Measurements from ENCODE around the gene TRPV6.

TRPV6 gene

GRCh38 chr7:142885311-142886230 lies at the start of gene TRPV6:
TSS of gene TRPV6 (minus strand) at chr7:142885745.
- no peak for DNase-seq (ENCODE audit: low spot score)

- no peak for DNase-seq (ENCODE audit: low spot score)
Measured at GRCh38 chr7:142934056-142934455, 48.5 kb upstream of the TRPV6 start.

DNA sequence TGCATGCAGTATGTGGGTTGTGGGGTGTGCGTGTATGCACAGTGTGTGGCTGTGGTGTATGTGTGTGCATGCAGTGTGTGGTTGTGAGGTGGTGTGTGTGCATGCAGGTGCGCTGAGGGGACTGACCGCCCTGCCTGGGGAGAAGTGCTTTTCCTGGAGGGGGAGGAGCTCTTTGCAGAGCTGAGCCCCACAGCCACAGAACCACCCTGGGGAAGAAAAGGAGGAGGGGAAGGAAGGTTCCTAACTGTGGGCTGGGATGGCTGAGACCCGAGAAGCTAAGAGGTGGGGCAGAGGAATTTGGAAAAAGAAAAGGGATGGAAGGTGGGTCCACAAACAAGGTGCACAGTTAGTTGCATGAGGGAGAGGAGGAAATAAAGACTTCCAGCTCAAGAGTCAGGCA lies 48.1 kb upstream of the TRPV6 start, which contains the start of gene TRPV5:
Gene TRPV5 (minus strand): TSS at position 123 of the 400 bp plus-strand sequence. CDS start 287 bp downstream, outside the sequence.
- DNase-seq (ENCODE audit: low spot score), result no peak

GRCh38 chr7:142933092-142933475 lies 47.5 kb upstream of the TRPV6 start:
- DNase-seq (ENCODE audit: low spot score), result no peak

GRCh38 chr7:142932386-142933091 lies 47.0 kb upstream of the TRPV6 start:
- DNase-seq (ENCODE audit: low spot score), result no peak

DNA sequence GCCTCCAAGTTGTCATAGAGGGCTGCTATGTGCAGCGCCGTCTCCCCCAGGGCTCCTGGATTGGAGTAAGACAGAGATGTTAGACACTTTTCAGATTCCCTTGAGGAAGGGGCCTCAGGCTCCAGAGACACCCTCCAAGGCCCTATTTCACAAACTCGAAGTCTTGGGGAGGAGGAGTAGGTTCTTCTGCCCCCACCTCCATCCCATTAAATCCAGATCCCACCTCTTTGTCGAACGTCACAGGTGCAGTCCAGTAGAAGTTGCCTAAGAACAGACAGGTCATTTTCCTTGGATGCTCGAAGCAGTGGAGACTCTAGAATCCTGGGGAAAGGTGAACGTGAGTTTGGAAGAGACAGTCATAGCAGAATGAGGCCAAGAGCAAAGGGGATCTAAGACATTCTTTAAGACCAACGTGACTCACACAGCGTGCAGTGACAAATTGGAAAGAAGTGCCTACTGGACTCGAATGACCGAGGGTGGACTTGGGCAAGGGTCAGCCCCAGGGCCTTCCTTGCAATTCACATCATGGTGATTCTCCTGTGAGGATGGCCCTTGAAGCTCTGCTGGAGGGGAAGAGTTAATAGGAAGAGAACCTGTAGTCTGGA lies 44.7 kb upstream of the TRPV6 start:
- no peak for DNase-seq (ENCODE audit: low spot score)

DNA sequence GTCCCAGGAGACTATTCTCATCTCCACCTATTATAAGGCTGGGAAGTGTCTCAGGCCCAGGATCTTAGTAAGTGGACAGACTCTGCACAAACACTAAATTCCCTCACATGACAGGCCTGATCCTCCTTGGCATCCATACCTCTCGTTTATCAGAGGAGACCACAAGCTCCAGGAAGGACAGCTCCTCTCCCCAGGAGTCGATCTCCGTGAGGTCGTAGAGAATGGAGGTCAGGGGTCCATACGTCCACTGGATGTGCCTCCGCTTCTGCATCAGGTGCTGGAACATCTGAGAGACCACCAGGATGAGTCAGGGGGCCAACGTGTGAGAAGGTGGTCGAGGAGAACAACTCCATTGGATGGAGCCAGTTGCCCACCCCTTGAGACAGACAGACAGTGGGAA lies 42.4 kb upstream of the TRPV6 start:
- no peak for DNase-seq (ENCODE audit: low spot score)

- DNase-seq (ENCODE audit: low spot score), result peak; percentile 50
Measured at GRCh38 chr7:142927085-142927745, 41.7 kb upstream of the TRPV6 start.

DNA sequence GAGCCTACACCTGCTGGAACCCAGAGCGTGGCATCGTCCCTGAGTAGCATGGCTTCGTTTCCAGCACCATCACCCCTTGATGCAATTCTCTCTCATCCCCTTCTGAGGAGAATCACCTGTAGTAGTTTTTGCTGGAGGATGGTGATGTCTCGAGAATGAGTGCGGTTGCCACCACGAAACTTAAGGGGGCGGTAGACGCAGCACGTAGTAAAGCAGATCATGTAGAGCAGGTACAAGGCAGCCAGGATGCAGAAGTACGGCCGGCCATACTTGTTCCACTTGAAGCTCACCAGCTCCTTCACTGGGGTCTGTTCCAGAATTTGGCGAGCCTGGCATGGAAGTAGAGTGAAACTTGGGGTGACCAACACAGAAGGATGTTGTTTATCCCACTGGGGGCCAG lies 39.9 kb upstream of the TRPV6 start:
- DNase-seq (ENCODE audit: low spot score), result no peak

DNA sequence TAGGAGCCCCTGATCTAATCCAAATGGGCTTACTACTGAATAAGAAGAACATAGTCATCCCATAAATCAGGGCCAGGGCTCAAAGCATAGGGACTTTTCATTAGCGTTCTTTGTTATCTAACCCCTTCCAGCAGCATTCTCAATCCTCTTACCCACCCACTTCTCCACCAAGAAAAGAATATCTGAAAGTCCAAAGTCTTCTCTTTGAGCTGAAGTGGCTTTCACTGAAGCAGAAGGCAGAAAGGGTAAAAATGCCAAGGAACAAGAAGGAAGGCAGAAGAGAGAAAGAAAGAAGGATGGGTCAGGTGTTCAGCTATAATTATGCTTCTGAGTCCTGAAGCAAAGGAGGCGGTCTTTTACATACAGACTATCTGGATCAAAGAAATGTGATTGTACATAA lies 37.8 kb upstream of the TRPV6 start:
- DNase-seq (ENCODE audit: low spot score), result no peak

DNA sequence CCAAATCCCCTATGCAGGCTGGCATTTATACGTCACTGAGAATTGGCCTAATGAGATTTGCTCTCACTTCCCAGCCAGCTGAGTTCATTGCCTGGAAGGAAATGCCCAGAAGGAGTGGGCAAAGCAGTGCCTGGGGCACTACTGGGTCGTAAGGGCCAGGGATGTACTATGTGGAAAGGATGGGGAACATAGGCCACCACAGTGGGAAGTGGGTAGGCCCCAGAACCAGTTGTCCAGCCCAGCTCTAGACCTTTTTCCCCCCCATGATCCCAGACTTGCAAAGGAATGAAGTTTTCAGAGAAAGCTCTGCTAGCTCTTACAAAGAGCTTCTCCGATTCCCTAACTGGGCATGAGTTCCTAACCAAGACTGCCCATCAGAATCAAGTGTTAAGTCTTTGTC lies 34.1 kb upstream of the TRPV6 start:
- DNase-seq (ENCODE audit: low spot score), result no peak

GRCh38 chr7:142918901-142919300 lies 33.4 kb upstream of the TRPV6 start:
- DNase-seq (ENCODE audit: low spot score), result no peak

DNA sequence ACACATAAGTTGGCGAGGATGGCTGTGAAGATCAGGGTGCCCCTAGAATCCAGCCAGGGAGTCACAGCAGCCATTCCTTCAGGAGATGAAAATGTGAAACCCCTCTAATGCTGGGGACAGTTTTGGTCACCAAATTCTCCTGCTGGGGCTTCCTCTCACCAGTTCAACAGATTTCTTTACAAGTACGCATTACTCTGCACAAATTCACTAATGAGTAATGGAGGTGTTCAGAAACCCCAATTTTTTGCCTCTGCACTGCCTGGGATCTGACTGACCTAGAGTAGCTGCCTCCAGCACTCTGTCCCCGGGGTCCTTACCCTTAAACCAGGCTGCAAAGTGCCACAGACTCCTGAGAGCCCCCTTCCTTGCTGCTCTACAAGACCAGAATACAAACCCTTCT lies 31.9 kb upstream of the TRPV6 start:
- DNase-seq (ENCODE audit: low spot score), result no peak

DNA sequence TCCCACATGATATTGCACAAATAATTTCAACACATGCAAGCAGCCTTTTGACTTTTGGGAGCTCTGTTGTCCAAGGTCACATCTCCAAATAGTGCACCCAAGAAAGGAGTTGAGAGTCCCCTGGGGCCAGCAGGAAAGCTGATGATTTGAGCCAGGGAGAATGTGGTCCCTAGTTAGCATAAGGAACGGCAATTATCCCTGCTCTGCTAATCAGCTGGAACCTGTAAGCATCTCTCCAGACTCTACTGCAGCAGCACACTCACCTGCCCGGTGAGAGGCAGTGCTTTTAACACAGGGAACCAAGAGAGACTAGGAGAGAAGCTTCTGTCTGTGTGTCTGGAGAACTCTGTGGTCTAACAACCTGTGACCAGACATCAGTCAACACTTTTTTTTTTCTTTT lies 31.0 kb upstream of the TRPV6 start:
- DNase-seq (ENCODE audit: low spot score), result no peak

- no peak for DNase-seq (ENCODE audit: low spot score)
Measured at GRCh38 chr7:142915315-142915714, 29.8 kb upstream of the TRPV6 start.

- DNase-seq (ENCODE audit: low spot score), result no peak
Measured at GRCh38 chr7:142914121-142914520, 28.6 kb upstream of the TRPV6 start.

DNA sequence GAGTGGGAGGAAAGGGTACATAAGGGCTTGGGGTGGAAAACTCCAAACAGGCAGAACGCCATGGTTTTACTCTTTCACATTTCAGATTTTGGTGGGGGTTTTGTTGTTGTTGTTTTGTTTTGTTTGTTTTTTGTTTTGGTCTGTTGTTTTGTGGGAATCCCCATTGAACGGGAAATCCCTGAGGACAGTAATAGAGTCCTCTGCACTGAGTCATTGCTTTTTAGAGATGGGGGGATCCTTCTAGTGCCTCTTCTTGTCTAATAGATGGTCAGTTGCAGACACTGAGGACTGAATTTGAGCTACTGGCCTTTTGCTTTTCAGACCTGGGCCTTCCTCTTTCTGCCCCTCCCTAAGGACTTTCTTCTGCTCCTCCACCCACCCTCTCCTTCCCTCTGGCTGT lies 28.0 kb upstream of the TRPV6 start:
- no peak for DNase-seq (ENCODE audit: low spot score)

- no peak for DNase-seq (ENCODE audit: low spot score)
Measured at GRCh38 chr7:142913051-142913450, 27.5 kb upstream of the TRPV6 start.

- DNase-seq (ENCODE audit: low spot score), result no peak
Measured at GRCh38 chr7:142910481-142910880, 24.9 kb upstream of the TRPV6 start.

- DNase-seq (ENCODE audit: low spot score), result no peak
Measured at GRCh38 chr7:142910031-142910433, 24.5 kb upstream of the TRPV6 start.

GRCh38 chr7:142908921-142909890 lies 23.7 kb upstream of the TRPV6 start:
- DNase-seq (ENCODE audit: low spot score), result peak; percentile 59
